Activated CD8-positive, alpha-beta memory T cell treated with anti-CD3 and anti-CD28 coated beads, Interleukin-2, amount 10 ng/mL, durations not matched to agents 7 days and 5 days (primary cell): Measurements from ENCODE around the gene PHOSPHO1. TPM values are rescaled to one million over a fixed set of nuclear protein-coding genes. Genes with fewer than 3 reads are reported as not detected.

Experiments
- ATAC-seq: fragments of 150-1000 bp; cut with Tn5 transposase; one replicate; pipeline ENCODE4 v1.10.0; 2021; ENCODE audit warnings: moderate library complexity
- CTCF ChIA-PET: fragments of 350-600 bp; sonication (Branson Sonifier 250); formaldehyde crosslinking; loops from one replicate; lab custom pipeline; 2021; ENCODE audit warnings: antibody characterized with exemption; lab: Charles Lee
- DNase-seq: peaks from one replicate; pipeline ENCODE4 v3.0.0-alpha.2; 2020
- H3K27ac Mint-ChIP-seq: one replicate; pipeline ENCODE4 v1.8.0; 2021; ENCODE audit warnings: mild to moderate bottlenecking, mixed read lengths
- H3K27me3 Mint-ChIP-seq: one replicate; pipeline ENCODE4 v1.8.0; 2021; ENCODE audit warnings: mixed read lengths
- H3K36me3 Mint-ChIP-seq: one replicate; pipeline ENCODE4 v1.8.0; 2021; ENCODE audit warnings: mild to moderate bottlenecking, mixed read lengths
- H3K4me1 Mint-ChIP-seq: one replicate; pipeline ENCODE4 v1.8.0; 2021; ENCODE audit warnings: mixed read lengths
- H3K4me3 Mint-ChIP-seq: one replicate; pipeline ENCODE4 v1.8.0; 2021; ENCODE audit warnings: mild to moderate bottlenecking, moderate library complexity, mixed read lengths
- H3K9me3 Mint-ChIP-seq: one replicate; pipeline ENCODE4 v1.8.0; 2022; ENCODE audit warnings: low read depth, mixed read lengths
- total RNA-seq, 2 experiments: library from RNA; stranded (reverse); gene quantifications; one replicate each; pipeline ENCODE4 v1.2.3, GENCODE V29; 2021

PHOSPHO1 gene
- total RNA-seq, 2 experiments from 2014 or later, result not detected

GRCh38 chr17:49223517-49224197 lies 6.9 kb downstream of the PHOSPHO1 start:
- no peaks in the 10 kb centered on the region for H3K27me3 Mint-ChIP-seq
- H3K9me3 Mint-ChIP-seq, result no peaks in the 10 kb centered on the region
- peaks cover 31% of the 10 kb centered on the region for H3K36me3 Mint-ChIP-seq
- H3K27ac Mint-ChIP-seq, result peak overlapping the region; percentile 28
- DNase-seq (peak; percentile 82), ATAC-seq (peak; percentile 17)
- peaks cover 63% of the 10 kb centered on the region for H3K4me1 Mint-ChIP-seq
- H3K4me3 Mint-ChIP-seq, result peak overlapping the region; percentile 54
- CTCF ChIA-PET, result interaction anchor here (0.6 to 9.4 kb wide), 12 partner anchors 9 to 145 kb away, joined by 3 to 176 read pairs (median 8); partner anchors contain the start of genes ABI3 and GNGT2

- H3K27ac Mint-ChIP-seq, result peak overlapping the region; percentile 52
These were observed 7.4 kb downstream of the PHOSPHO1 start for GRCh38 chr17:49223168-49223516.

GRCh38 chr17:49219987-49220386 lies 10.6 kb downstream of the PHOSPHO1 start:
- Mint-ChIP-seq H3K27me3 (no peaks in the 10 kb centered on the region), H3K36me3 (peaks cover 55% of the 10 kb centered on the region), H3K4me3 (peak overlapping the region; percentile 65), H3K4me1 (peaks cover 82% of the 10 kb centered on the region), H3K9me3 (no peaks in the 10 kb centered on the region), H3K27ac (peak overlapping the region; percentile 98)
- DNase-seq (no peak), ATAC-seq (no peak)
- CTCF ChIA-PET, result interaction anchor here (2.2 to 5.8 kb wide), 3 partner anchors 8 to 27 kb away, joined by 8 to 46 read pairs (median 26); partner anchors contain the start of genes ABI3 and GNGT2

More at GRCh38 chr17:49223168-49223516, 7.4 kb downstream of the PHOSPHO1 start:
- Mint-ChIP-seq H3K4me3 (peak overlapping the region; percentile 54), H3K36me3 (peaks cover 35% of the 10 kb centered on the region), H3K27me3 (no peaks in the 10 kb centered on the region), H3K4me1 (peaks cover 66% of the 10 kb centered on the region), H3K9me3 (no peaks in the 10 kb centered on the region)
- CTCF ChIA-PET, result interaction anchor here (0.9 to 5.8 kb wide), 6 partner anchors 12 to 67 kb away, joined by 3 to 46 read pairs (median 12); partner anchors contain the start of genes ABI3 and GNGT2
- no peak for ATAC-seq
- DNase-seq, result peak; percentile 48

- H3K36me3 Mint-ChIP-seq, result peaks cover 60% of the 10 kb centered on the region
- no peaks in the 10 kb centered on the region for H3K9me3 Mint-ChIP-seq
- CTCF ChIA-PET, result interaction anchor here (0.9 to 5.8 kb wide), 11 partner anchors 8 to 189 kb away, joined by 3 to 46 read pairs (median 6); partner anchors contain the start of genes ABI3 and GNGT2
- H3K4me1 Mint-ChIP-seq, result peaks cover 81% of the 10 kb centered on the region
- no peaks in the 10 kb centered on the region for H3K27me3 Mint-ChIP-seq
- DNase-seq, result peak; percentile 92
- ATAC-seq, result peak; percentile 62
- peak overlapping the region; percentile 65 for H3K4me3 Mint-ChIP-seq
- peak overlapping the region; percentile 98 for H3K27ac Mint-ChIP-seq
These were observed 11.4 kb downstream of the PHOSPHO1 start for GRCh38 chr17:49218941-49219913.

DNA sequence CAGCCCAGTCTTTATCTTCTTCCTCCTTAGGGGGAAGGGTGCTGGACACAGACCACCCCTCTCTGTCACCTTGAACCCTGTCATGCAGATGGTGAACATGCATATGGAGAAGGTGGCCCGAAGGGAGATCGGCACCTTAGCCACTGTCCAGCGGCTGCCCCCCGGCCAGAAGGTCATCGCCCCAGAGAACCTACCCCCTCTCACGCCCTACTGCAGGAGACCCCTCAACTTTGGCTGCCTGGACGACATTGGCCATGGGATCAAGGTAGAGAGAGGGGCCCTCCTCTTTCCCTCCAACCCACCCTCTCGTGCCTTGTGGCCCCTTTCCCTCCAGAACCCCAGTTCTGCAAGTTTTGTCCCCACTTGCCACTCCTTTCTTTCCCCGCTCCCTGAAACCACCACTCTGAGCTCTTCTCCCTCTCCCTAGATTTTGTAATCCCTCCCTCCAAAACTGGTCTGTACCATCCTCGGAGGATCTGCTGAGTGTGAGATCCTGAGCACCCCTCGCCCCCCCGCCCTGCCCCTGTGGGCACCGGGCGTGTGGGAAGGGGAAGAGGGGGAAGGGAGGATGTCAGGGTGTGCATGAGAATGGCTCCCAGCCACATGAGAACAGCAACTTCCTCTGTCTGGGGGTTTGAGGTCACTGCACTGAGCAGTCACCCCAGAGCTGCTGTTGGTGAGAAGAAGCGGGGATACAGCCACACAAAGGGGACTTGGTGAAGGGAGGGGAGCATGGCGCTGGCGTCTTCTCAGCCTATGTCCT lies 12.8 kb downstream of the PHOSPHO1 start:
- H3K4me3 Mint-ChIP-seq, result peak overlapping the region; percentile 65
- H3K9me3 Mint-ChIP-seq, result no peaks in the 10 kb centered on the region
- peaks cover 67% of the 10 kb centered on the region for H3K36me3 Mint-ChIP-seq
- no peaks in the 10 kb centered on the region for H3K27me3 Mint-ChIP-seq
- CTCF ChIA-PET, result interaction anchor here (1.4 to 5.8 kb wide), 8 partner anchors 7 to 43 kb away, joined by 3 to 46 read pairs (median 7); partner anchors contain the start of genes ABI3 and GNGT2
- DNase-seq, result peak; percentile 93
- peak overlapping the region; percentile 98 for H3K27ac Mint-ChIP-seq
- H3K4me1 Mint-ChIP-seq, result peaks cover 80% of the 10 kb centered on the region
- ATAC-seq, result peak; percentile 61

DNA sequence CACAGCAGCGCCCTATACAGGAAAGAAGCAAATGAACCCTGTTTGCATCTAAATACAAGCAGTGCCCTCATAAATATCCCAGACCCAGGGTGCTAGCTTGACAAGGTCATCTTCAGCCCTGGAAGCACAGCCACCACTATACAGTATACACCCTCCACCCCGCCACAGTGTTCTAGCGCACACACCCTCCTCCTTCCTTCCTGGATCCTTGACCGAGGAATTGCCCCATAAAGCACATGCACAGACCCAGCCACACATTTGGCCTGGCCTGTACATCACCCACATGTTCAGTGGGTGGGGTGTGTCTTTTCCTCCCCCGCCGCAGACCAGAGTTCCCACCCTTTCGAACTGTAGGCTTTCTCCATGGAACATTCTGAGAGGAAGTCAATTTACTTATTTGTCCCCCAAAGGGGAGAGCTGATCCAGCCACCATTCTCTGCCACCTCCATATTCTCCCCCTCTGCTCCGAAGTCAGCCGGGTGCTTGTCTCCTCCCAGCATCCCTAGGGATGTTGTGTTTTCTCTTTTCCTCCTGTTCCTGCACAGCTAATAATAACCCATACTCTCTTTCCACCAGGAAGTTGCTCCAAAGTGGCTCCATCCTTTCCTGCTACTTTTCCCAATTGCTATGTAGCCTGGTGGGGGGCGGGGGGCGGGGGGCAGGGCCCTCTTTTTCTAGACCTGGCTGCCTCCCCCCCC lies 13.5 kb downstream of the PHOSPHO1 start:
- H3K27ac Mint-ChIP-seq, result peak overlapping the region; percentile 98
- no peak for DNase-seq

GRCh38 chr17:49216482-49216881 lies 14.1 kb downstream of the PHOSPHO1 start:
- peaks cover 65% of the 10 kb centered on the region for H3K36me3 Mint-ChIP-seq
- no peak for ATAC-seq

More for the DNA sequence above, 13.5 kb downstream of the PHOSPHO1 start:
- Mint-ChIP-seq H3K27me3 (no peaks in the 10 kb centered on the region), H3K4me1 (peaks cover 80% of the 10 kb centered on the region), H3K9me3 (no peaks in the 10 kb centered on the region), H3K36me3 (peaks cover 69% of the 10 kb centered on the region), H3K4me3 (peak overlapping the region; percentile 98)
- no peak for ATAC-seq
- CTCF ChIA-PET, result interaction anchor here (0.7 to 3.3 kb wide), 6 partner anchors 9 to 36 kb away, joined by 3 to 32 read pairs (median 8); no protein-coding TSS in a partner anchor

DNA sequence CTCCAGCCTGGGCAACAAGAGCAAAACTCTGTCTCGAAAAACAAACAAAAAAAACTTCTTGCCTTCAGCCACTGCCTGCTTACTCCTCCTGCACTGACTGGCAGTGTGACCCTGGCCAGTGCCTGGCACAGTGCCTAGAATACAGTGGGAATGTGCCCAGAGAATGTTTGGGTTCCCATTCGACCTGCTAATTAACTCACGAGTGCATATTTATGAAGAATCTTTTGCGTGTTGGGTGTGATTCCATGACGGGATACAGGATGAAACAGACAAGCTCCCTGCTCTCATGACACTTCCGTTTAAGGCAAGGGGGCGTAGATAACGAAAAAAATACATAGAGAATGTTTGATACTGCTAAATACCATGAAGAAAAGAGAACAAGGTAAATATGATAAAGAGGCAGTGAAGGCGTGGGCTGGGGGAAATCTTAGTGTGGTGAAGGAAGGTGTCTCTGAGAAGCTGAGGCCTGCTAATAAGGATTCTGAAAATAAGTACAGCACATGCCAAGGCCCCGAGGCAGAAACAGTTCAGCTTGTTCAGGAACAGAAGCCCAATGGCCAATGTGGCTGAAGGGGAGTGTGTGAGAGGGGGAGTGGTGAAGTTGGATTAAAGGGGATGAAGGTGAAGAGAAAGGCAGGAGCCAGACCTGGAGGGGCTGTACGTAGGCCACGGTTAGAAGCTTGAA lies 15.8 kb downstream of the PHOSPHO1 start:
- no peak for ATAC-seq
- Mint-ChIP-seq H3K27ac (peak overlapping the region; percentile 87), H3K27me3 (no peaks in the 10 kb centered on the region), H3K36me3 (peaks cover 68% of the 10 kb centered on the region), H3K9me3 (no peaks in the 10 kb centered on the region), H3K4me3 (peak overlapping the region; percentile 98), H3K4me1 (peaks cover 71% of the 10 kb centered on the region)
- no peak for DNase-seq
- CTCF ChIA-PET, result interaction anchor here (0.9 to 5.1 kb wide), 7 partner anchors 9 to 34 kb away, joined by 3 to 32 read pairs (median 4); no protein-coding TSS in a partner anchor

More at GRCh38 chr17:49216482-49216881, 14.1 kb downstream of the PHOSPHO1 start:
- DNase-seq, result no peak
- Mint-ChIP-seq H3K4me3 (peak overlapping the region; percentile 98), H3K27me3 (no peaks in the 10 kb centered on the region), H3K4me1 (peaks cover 76% of the 10 kb centered on the region), H3K9me3 (no peaks in the 10 kb centered on the region), H3K27ac (peak overlapping the region; percentile 89)
- CTCF ChIA-PET, result interaction anchor here (0.7 to 3.3 kb wide), 4 partner anchors 10 to 36 kb away, joined by 3 to 32 read pairs (median 10); no protein-coding TSS in a partner anchor

GRCh38 chr17:49213847-49214246 lies 16.7 kb downstream of the PHOSPHO1 start:
- no peak for DNase-seq
- Mint-ChIP-seq H3K36me3 (peaks cover 61% of the 10 kb centered on the region), H3K27ac (peak overlapping the region; percentile 87), H3K9me3 (no peaks in the 10 kb centered on the region), H3K4me1 (peaks cover 72% of the 10 kb centered on the region), H3K27me3 (no peaks in the 10 kb centered on the region), H3K4me3 (peak overlapping the region; percentile 98)
- no peak for ATAC-seq
- CTCF ChIA-PET, result interaction anchor here (0.9 to 5.1 kb wide), 7 partner anchors 10 to 34 kb away, joined by 3 to 32 read pairs (median 4); no protein-coding TSS in a partner anchor

DNA sequence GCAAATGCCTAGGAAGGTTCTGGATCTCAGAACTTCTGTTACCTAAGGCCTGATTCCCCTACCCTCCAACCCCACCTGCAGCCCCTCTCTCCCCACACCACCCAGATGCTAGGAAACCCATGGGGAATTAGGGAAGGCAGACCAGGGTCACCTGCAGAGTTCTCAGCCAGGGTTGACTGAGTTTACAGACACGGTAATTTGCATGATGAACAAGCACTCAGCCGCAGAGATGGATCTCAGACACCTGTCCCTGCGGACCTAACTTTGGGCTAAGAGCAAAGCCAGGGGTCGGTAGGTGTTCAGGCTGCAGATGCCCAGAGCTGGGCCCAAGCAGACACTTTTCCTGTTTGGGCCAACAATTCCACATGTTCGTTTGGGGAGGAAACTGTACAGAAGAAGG lies 17.2 kb downstream of the PHOSPHO1 start:
- peak overlapping the region; percentile 87 for H3K27ac Mint-ChIP-seq
- CTCF ChIA-PET, result interaction anchor here (0.8 to 5.6 kb wide), 8 partner anchors 7 to 33 kb away, joined by 3 to 46 read pairs (median 9); no protein-coding TSS in a partner anchor
- no peak for DNase-seq
- peak overlapping the region; percentile 98 for H3K4me3 Mint-ChIP-seq
- ATAC-seq, result no peak
- H3K9me3 Mint-ChIP-seq, result no peaks in the 10 kb centered on the region
- H3K36me3 Mint-ChIP-seq, result peaks cover 58% of the 10 kb centered on the region
- peaks cover 72% of the 10 kb centered on the region for H3K4me1 Mint-ChIP-seq
- H3K27me3 Mint-ChIP-seq, result no peaks in the 10 kb centered on the region
